DMS153 treated with DMSO at 0.1 percent for 48 hours (cell line): ENCODE data around the gene MORN1.

Experiments
- DNase-seq: peaks from one replicate; lab custom pipeline; 2025; ENCODE audit not compliant: unreplicated experiment; lab: John Stamatoyannopoulos, UW

MORN1 gene

GRCh38 chr1:2422523-2422922, 31.2 kb upstream of the MORN1 start:
- DNase-seq: no peak

- no peak for DNase-seq
Observed at GRCh38 chr1:2419416-2419815, 28.1 kb upstream of the MORN1 start.

- DNase-seq: no peak
Observed at GRCh38 chr1:2418791-2419320, 27.5 kb upstream of the MORN1 start.

GRCh38 chr1:2417833-2418225, 26.5 kb upstream of the MORN1 start:
- no peak for DNase-seq

- DNase-seq: no peak
Observed at GRCh38 chr1:2417083-2417832, 25.9 kb upstream of the MORN1 start.

- DNase-seq: peak; percentile 46
Observed at GRCh38 chr1:2416403-2416802, 25.0 kb upstream of the MORN1 start.

GRCh38 chr1:2415801-2416208, 24.5 kb upstream of the MORN1 start:
- DNase-seq: peak; percentile 93

- no peak for DNase-seq
Observed at GRCh38 chr1:2415337-2415736, 24.0 kb upstream of the MORN1 start.

- DNase-seq: peak; percentile 90
Observed at GRCh38 chr1:2414297-2414958, 23.1 kb upstream of the MORN1 start.

GRCh38 chr1:2413495-2414296, 22.3 kb upstream of the MORN1 start:
- DNase-seq: peak; percentile 46

- DNase-seq: peak; percentile 59
Observed at GRCh38 chr1:2412773-2413494, 21.6 kb upstream of the MORN1 start.

GRCh38 chr1:2412395-2412772, 21.0 kb upstream of the MORN1 start, which contains the start of gene PEX10:
TSS of gene PEX10 (minus strand) at chr1:2412564. CDS start at chr1:2412502, 62 bp downstream.
- DNase-seq: peak; percentile 99

- no peak for DNase-seq
Observed at GRCh38 chr1:2411801-2412394, 20.5 kb upstream of the MORN1 start.

GRCh38 chr1:2409745-2410144, 18.4 kb upstream of the MORN1 start:
- DNase-seq: no peak

- DNase-seq: no peak
Observed at GRCh38 chr1:2408859-2409276, 17.5 kb upstream of the MORN1 start.

GRCh38 chr1:2408456-2408855, 17.1 kb upstream of the MORN1 start:
- DNase-seq: no peak

- no peak for DNase-seq
Observed at GRCh38 chr1:2407991-2408275, 16.6 kb upstream of the MORN1 start.

GRCh38 chr1:2407166-2407990, 16.0 kb upstream of the MORN1 start:
- no peak for DNase-seq

GRCh38 chr1:2406451-2407041, 15.2 kb upstream of the MORN1 start:
- no peak for DNase-seq
